Stomach (tissue), 9 donors: ENCODE data around the gene IFT25. TPM values are rescaled to one million over a fixed set of nuclear protein-coding genes. Genes with fewer than 3 reads are reported as not detected.

Experiments
- DNase-seq, 2 donors: peaks; one replicate each; pipeline versions ENCODE4 v3.0.0 to v3.0.0-alpha.2; 2013 to 2019
- H3K27ac ChIP-seq, 5 donors: fragments of 200-600 bp in 4 of 5; sonication (generic) in 4 of 5; one replicate each; pipeline ENCODE4 v1.5.1; 2013 to 2019; ENCODE audit warnings: mild to moderate bottlenecking in 1 of 5, moderate library complexity in 1 of 5
- H3K27me3 ChIP-seq, 3 donors: fragments of 200-600 bp; sonication (generic); one replicate each; pipeline ENCODE4 v1.5.1; 2017 to 2019; ENCODE audit warnings: mixed run types in 1 of 3
- H3K36me3 ChIP-seq, 4 donors: fragments of 200-600 bp; sonication (generic); 1 replicate in 3 of 4; 2 replicates in 1 of 4; pipeline ENCODE4 v1.5.1; 2016 to 2019
- H3K4me1 ChIP-seq, 4 donors: fragments of 200-600 bp; sonication (generic); one replicate each; pipeline ENCODE4 v1.5.1; 2016 to 2019
- H3K4me3 ChIP-seq, 4 donors: fragments of 200-600 bp; sonication (generic) in 3 of 4; one replicate each; pipeline ENCODE4 v1.5.1; 2016 to 2019; ENCODE audit warnings: mild to moderate bottlenecking in 1 of 4
- H3K9me3 ChIP-seq, 4 donors: fragments of 200-600 bp; sonication (generic); one replicate each; pipeline ENCODE4 v1.5.1; 2016 to 2019
- CTCF ChIP-seq, 7 experiments: fragments of 450-650 bp in 4 of 7; fragments of 200-600 bp in 3 of 7; sonication (generic) in 3 of 7; IDR thresholded peaks; one replicate each; pipeline ENCODE4 v1.5.1; 2016 to 2019; ENCODE audit warnings: antibody characterized with exemption in 7 of 7, control low read depth in 2 of 7, mild to moderate bottlenecking in 1 of 7
- EP300 ChIP-seq: sonication (generic); formaldehyde crosslinking; IDR thresholded peaks from one replicate; pipeline ENCODE4 v1.6.1; 2017; ENCODE audit warnings: antibody characterized with exemption
- POLR2A ChIP-seq, 4 donors: fragments of 450-650 bp; IDR thresholded peaks; one replicate each; pipeline ENCODE4 v1.6.1; 2016; ENCODE audit warnings: antibody characterized with exemption in 4 of 4, control low read depth in 2 of 4, mild to moderate bottlenecking in 1 of 4, moderate library complexity in 1 of 4
- POLR2AphosphoS5 ChIP-seq, 3 donors: sonication (generic); formaldehyde crosslinking; IDR thresholded peaks; one replicate each; pipeline ENCODE4 v1.6.1; 2016; ENCODE audit warnings: antibody characterized with exemption in 3 of 3
- WGBS, 5 donors: extraction: QIAGEN DNeasy Blood & Tissue Kit in 3 of 5; methylation state at CpG; one replicate each; pipeline versions ENCODE4 v1.1.5 to v1.1.7; 2013 to 2018; 5-methylcytosine and 5-hydroxymethylcytosine counted together
- intact Hi-C: fragments of 100-400 bp; cut with DNase I; formaldehyde crosslinking; loops from one replicate; pipeline ENCODE4 v1.15.1; 2023; ENCODE audit warnings: low total_unique reads
- polyA plus RNA-seq, 3 donors: library from polyadenylated mRNA; stranded (reverse); fragments of 200-250 nt; gene quantifications; one replicate each; pipeline ENCODE4 v1.2.3, GENCODE V29; 2013
- total RNA-seq, 5 donors: library from RNA; depleted of rRNA; stranded (reverse); fragments of >200 nt; gene quantifications; one replicate each; pipeline versions ENCODE4 v1.1.0 to v1.2.3, GENCODE V29; 2014 to 2016
- donor health status: healthy with polysubstance abuse.
- donor health status: Bipolar disorder and iron deficiency.
- donor health status: healthy.

IFT25 gene
- total and polyA plus RNA-seq, 8 donors: 5.8 to 71.2 (median 40.9) TPM

GRCh38 chr1:53871773-53872484 lies 73.6 kb downstream of the IFT25 start:
- 62 to 87% (median 68%) methylated on average over 5 of the region's 5 CpGs for WGBS, 5 donors
- Histone ChIP-seq H3K9me3 (no peaks in the 10 kb centered on the region), H3K4me3 (no peak overlapping the region), H3K27ac (no peak overlapping the region), H3K27me3 (no peaks in the 10 kb centered on the region), H3K4me1 (peaks cover 0 to 8% (median 0%) of the 10 kb centered on the region in 4 donors), H3K36me3 (peaks cover 32 to 97% (median 96%) of the 10 kb centered on the region in 4 donors)
- no peak for DNase-seq
- no peak for TF ChIP-seq CTCF (IDR thresholded peaks at IDR 0.05)
- no peak for TF ChIP-seq POLR2A (IDR thresholded peaks at IDR 0.05)
- TF ChIP-seq EP300: no peak
- TF ChIP-seq POLR2AphosphoS5 (IDR thresholded peaks at IDR 0.05): no peak
- intact Hi-C loops: no loop called here

Other genes with a start within 250 kb of the IFT25 start
- 1 to 10 TPM in 1 of 5 donors, under 1 TPM in 3, not detected in 1; 0.29 to 4.8 (median 0.50) TPM for gene GLIS1, start 206.5 kb downstream of the IFT25 start, total RNA-seq
- gene GLIS1, start 206.5 kb downstream of the IFT25 start, polyA plus RNA-seq: 1 to 10 TPM in 2 of 3 donors, under 1 TPM in 1; 0.20 to 1.7 (median 1.1) TPM
- 10 to 100 TPM in 3 of 5 donors, 1 to 10 TPM in 2; 6.4 to 46.9 (median 14.2) TPM for gene NDC1, start 107.4 kb downstream of the IFT25 start, total RNA-seq
- 1 to 10 TPM; 2.6 to 5.1 (median 4.0) TPM for gene NDC1, start 107.4 kb downstream of the IFT25 start, polyA plus RNA-seq
- gene YIPF1, start 55.9 kb downstream of the IFT25 start, total RNA-seq: 10 to 100 TPM in 4 of 5 donors, 1 to 10 TPM in 1; 7.6 to 44.3 (median 14.1) TPM
- 10 to 100 TPM; 23.3 to 29.9 (median 26.1) TPM for gene YIPF1, start 55.9 kb downstream of the IFT25 start, polyA plus RNA-seq
- gene DIO1, start 51.5 kb downstream of the IFT25 start, total RNA-seq: not detected
- not detected for gene DIO1, start 51.5 kb downstream of the IFT25 start, polyA plus RNA-seq
- gene LRRC42, start 651 bp upstream of the IFT25 start, total RNA-seq: 10 to 100 TPM in 2 of 5 donors, 1 to 10 TPM in 3; 2.9 to 23.5 (median 9.4) TPM
- gene LRRC42, start 651 bp upstream of the IFT25 start, polyA plus RNA-seq: 10 to 100 TPM; 11.7 to 18.6 (median 17.3) TPM
- not detected for gene LDLRAD1, start 72.5 kb upstream of the IFT25 start, total RNA-seq
- gene LDLRAD1, start 72.5 kb upstream of the IFT25 start, polyA plus RNA-seq: under 1 TPM in 2 of 3 donors, not detected in 1; 0.12 to 0.40 TPM
- 100 to 1,000 TPM in 4 of 5 donors, 10 to 100 TPM in 1; 95.7 to 322 (median 220) TPM for gene TMEM59, start 107.5 kb upstream of the IFT25 start, total RNA-seq
- gene TMEM59, start 107.5 kb upstream of the IFT25 start, polyA plus RNA-seq: 100 to 1,000 TPM; 103 to 179 (median 169) TPM
- 1 to 10 TPM; 2.2 to 8.8 (median 2.6) TPM for gene TCEANC2, start 107.9 kb upstream of the IFT25 start, total RNA-seq
- gene TCEANC2, start 107.9 kb upstream of the IFT25 start, polyA plus RNA-seq: 1 to 10 TPM; 1.8 to 3.1 (median 2.3) TPM
- under 1 TPM in 2 of 5 donors, not detected in 3; 0.18 to 0.58 TPM for gene CDCP2, start 207.3 kb upstream of the IFT25 start, total RNA-seq
- gene CDCP2, start 207.3 kb upstream of the IFT25 start, polyA plus RNA-seq: not detected